NCI-H345 treated with DMSO at 0.1 percent for 48 hours (cell line): Measurements from ENCODE around the gene ODAD3.
"Not testable (repeated sequence)": the region's sequence is repeated elsewhere in the genome, so short reads cannot be mapped to it uniquely, and the experiment has no call there.

Source experiments
- DNase-seq: peaks from one replicate; lab custom pipeline; 2025; ENCODE audit not compliant: unreplicated experiment; lab: John Stamatoyannopoulos, UW

ODAD3 gene

DNA sequence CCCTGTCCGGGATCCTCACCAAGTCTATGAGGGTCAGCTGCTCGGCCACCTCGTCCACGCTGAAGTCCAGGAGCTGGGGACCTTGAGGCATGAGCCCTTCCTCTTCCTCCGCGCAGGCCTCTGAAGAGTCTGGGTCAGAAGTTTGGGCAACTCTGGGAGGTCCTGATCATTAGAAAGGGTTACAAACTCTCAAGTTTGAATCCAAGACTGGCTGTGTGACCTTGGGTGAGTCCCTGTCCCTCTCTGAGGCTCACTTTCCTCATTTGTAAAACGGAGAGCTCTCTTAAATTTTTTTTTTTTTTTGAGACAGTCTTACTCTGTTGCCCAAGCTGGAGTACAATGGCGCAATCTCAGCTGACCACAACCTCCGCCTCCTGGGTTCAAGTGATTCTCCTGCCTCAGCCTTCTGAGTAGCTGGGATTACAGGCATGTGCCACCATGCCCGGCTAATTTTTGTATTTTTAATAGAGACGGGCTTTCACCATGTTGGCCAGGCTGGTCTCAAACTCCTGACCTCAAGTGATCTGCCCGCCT, 28.2 kb downstream of the ODAD3 start:
- not testable (repeated sequence) for DNase-seq

DNA sequence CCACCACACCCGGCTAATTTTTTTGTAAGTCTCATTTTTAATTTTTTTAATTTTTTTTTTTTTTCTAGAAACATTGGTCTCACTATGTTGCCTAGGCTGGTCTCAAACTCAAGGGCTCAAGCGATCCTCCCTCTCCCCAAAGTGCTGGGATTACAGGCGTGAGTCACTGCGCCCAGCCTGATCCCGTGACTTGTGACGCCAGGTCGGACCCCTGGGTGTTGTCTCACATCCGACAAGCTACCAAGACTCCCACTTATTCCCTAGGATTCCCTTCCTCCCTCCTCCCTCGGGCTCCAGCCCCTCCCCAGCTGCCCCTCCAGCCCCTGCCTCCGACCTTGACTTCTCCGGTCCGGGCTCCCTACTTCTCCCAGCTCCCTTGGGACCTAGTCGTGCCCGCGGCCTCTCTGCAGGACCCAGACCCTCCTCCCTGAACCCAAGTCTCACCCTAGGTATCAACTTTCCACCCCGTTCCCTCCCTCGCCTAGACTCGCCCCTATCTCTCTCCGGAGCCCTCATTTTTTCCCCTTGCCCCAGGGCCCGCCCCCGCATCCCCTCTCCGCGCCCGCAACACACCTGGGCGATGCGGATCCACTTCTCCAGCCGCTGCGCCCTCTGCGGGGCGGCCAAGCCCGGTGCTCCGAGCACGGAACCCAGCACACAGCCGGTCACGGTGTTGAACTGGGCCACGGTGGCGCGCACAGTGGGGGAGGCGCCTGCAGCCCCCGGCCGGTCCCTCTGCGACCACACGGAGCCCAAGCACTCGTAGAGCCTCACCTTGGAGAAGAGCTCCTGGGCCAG, 28.9 kb downstream of the ODAD3 start:
- no peak for DNase-seq

DNA sequence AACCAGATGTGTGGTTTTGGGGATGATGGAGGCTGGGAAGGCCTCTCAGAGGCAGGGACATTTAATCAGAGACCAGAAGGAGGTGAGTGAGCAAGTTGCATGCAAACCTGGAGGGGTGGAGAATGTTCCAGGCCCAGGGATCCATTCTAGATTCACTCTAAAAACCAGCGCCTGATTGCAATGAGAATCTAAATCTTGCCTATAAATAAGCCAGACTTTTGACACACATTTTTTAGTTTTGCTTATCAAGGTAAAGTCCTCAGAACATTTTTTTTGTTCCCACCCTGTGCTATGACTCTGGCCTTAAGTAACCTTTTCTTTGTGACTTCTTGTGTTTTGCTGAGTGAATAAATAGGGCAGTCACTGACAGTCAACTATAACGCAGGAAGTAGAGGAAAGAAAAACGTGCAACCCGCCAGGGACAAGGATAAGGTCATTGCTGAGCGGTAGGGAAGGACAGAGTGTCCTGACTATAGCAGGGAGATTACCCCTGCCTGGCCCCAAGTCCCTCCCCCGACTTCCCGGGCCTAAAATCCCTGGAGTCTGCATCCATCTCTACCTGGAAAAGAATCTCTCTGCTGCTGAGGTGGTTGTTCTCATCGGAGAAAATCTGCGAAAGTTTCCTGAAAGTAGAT, 30.2 kb downstream of the ODAD3 start:
- DNase-seq: no peak

DNA sequence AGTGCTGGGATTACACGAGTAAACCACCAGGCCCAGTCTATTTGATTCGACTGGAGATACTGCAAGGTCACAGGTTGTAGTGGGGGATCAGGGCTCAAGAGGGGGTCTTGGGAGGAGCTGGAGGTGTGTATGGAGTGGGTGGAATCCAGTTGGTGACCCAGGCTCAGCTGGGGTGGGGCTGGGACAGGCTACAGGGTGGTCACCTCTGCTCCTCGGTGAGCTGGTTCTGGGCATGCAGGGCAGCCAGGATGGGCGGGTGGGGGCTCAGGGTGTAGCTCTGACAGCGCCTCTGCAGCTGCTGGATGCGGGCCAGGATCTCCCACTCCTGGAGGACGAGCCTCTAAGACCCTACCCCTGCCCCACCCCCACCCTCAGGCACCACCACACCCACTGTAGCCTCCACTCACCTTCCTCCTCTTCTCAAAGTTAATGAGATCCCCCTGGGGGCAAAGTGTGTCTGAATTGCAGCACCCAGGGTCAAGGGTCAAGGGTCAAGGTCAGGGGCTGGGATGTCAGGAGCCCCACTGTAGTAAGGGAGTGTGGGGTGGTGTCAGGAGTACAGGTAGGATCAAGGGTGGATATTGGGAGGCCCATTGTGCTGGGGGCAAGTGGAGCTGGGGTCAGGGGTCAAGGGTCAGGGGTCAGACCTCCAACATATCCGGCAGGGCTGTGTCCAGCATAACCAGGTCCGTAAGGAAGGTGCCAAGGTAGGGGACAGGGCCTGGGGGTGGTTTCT, 32.9 kb downstream of the ODAD3 start:
- no peak for DNase-seq

DNA sequence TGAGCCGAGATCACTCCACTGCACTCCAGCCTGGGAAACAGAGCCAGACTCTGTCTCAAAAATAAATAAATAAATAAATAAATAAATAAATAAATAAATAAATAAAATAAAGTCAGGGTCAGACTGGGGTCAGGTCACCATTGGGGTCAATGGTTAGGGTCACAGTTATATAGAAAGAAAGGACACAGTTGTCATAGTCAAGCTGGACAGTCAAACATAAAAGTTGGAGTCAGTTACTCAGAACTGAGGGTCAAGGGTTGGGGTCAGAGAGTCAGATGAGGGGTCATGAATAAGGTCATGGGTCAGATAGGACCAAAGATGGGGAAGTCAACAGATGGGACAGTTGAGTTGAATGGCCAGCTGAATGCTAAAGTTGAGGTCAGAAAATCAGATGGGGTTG, 34.1 kb downstream of the ODAD3 start:
- no peak for DNase-seq

DNA sequence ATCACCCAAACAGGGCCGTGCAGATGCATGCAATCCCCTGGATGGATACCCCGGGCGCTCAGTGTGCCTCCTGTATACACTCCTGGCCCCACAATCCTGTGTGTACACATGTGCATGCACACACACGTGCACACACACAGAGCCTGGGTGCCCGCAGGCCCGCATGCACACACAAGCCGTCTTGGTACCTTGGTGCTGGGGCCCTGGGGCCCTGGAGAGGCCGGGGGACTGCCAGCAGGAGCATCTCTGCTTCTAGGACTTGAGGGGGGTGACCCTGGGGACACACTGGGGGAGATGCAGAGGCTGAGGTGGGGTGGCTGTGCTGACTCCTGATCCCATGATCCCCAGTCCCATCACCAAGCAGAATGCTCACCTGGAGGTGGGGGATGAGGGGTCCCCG, 35.3 kb downstream of the ODAD3 start:
- DNase-seq: no peak

DNA sequence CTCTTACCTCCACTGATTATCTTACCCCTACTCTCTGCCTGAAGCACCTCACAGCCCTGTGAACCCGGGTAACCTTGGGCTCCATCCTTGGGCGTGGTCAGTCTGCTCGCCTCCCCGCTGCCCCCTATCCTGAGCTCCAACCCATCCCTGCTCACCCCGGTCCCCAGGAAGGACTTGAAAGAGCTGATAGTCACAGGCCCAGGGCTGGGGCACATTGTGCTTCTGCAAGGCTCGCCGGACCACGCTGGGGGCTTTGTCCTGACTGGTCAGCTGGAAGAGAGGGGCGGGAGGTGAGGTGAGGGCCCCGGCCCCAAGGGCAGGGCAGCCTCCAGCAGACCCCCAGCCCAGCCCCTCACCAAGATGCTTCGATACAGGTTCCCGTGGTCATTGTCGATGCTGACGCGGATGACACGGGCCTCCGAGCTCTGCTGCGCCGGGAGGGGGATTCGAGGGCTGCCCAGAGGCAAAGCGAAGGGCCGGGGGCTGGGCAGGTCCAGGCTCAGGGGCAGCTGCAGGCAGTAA, 37.8 kb downstream of the ODAD3 start:
- no peak for DNase-seq

DNA sequence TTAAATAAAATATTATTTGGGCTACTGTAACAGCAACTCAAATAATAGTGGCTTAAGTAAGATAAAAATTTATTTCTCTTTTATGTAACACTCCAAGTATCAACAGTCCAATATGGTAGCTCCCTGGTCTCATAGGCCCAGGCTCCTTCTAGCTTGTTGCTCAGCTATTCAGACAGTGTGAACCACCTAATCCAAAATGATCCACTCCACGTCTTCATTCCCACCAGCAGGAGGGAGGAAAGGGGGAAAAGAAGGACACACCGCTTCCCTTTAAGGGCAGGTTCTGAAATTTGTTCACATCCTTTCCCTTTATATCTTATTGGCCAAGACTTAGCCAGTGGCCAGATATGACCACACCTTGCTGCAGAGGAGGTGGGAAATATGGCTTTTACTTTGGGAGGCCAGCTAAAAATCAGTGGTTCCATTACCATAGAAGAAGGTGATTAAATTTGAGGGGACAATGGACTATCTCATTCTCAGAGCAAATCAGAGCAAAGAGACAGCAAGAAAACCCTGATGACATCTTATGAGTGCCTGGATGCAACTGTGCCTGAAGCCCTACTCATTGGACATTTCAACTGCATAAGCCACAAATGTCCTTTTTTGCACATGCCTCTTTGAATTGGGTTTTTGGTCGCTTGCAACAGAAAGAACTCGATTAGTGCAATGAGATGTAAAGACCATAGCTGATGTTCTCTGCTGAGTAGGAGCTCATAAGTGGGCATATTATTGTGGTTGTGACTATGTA, 43.8 kb downstream of the ODAD3 start:
- no peak for DNase-seq

DNA sequence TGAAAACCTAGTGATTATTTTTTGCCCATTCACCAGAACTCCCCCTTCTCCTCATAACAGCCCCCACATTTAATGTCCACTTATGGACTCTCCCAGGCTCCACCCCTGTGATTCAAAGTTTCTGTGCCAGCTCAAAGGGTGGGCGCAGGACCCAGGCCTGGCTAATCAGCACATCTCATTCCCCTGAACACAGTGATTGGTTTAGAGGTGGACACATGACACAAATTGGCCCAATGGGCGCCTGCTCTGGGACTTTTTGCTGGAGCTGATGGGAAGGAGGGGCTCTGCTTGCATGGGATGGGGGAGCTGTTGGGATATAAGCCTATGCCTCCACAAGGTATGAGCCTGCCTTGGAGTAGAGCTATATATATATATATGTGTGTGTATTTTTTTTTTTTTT, 44.6 kb downstream of the ODAD3 start:
- no peak for DNase-seq

DNA sequence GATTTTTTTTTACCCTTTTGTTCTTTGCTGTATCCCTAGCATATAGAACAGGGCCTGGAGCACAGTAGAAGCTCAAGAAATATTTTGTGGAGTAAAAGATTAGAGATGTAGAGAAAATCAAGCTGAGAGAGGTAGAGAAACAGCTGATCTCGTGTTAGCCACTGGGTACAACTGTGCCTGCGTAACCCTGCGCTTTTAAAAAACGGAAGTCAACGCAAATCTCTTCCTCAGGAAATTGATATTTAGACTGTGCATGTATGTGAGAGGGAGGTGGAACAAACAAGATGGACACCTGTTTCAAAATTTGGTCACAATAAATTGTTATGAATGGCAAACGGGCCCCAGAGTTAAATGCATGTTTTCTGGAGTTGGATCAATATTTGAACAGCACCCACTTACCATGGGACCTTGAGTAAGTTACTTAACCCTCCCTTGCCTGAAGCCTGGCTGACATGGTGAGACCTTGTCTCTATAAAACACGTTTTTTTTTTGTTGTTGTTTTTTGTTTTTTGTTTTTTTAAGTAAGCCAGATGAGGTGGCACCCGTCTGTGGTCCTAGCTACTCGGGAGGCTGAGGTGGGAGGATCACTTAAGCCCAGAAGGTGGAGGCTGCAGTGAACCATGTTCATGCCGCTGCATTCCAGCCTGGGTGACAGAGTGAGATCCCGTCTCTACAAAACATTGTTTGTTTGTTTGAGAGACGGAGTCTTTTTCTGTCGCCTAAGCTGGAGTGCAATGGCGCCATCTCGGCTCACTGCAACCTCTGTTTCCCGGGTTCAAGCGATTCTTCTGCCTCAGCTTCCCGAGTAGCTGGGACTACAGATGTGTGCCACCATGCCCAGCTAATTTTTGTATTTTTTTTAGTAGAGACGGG, 47.5 kb downstream of the ODAD3 start:
- DNase-seq: no peak

DNA sequence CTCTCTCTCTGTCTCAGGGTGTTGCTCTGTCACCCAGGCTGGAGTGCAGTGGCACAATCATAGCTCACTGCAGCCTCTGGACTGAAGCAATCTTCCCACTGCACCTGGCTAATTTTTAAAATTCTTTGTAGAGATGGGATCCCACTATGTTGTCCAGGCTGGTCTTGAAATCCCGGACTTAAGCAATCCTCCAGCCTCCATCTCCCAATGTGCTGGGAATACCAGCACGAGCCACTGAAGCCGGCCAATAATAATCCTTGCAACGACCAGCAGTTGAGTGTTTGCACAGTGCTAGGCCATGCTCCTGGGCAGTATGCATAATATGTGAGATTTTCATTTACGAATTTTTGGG, 50.2 kb downstream of the ODAD3 start:
- DNase-seq: no peak

DNA sequence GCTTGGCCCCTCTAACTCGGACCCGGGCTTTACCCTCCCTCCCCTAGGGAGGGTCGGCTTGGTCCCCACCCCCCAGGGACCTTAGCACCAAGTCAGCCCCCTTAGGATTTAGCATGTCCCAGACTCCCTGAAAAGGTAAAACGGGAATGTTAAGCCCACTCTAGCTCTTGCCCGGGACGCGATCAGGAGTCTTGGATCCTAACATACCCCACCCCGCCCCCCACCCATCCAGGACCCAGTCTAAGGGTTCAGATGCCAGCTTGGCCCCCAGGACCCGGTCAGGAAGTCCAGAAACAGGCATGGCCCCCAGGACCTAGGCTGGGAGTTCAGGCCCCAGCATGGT, 51.2 kb downstream of the ODAD3 start:
- DNase-seq: no peak

DNA sequence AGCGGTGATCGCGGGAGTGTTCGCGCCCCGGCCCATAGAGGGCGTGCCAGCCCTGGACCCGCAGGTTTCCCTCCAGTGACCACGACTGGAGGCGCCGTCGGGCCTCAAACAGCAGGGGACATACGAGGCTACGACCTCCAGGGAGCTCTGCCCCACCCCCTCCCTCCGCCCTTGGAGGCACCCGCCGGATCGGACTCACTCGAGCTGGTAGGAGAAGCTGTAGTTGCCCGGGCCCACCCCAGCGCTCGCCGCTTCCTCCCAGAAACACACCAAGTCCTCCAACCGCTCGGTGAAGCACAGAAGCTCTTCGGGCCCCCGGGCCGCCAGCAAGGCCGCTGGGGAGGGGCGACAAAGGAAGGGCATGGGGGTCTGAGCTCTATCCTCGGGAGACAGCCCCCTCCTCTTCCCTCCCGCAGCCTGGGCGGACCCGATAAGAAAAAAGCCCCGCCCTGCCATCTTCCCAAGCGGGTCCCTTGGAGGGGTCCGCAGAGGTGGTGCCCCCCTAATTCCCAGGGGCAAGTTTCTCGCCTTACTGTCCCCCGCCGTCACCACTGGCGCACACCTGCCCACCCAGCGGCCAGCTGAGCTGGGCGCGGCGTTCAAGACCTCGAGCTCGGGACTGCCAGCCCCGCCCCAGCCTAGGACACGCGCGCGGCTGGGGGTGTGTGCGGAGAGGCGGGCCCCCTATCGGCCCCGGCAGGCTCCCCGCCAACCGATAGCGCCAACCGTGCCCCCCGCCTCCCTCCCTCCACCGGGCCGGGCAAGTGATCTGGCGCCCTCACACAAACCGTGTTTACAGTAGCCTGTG, 51.8 kb downstream of the ODAD3 start:
- DNase-seq: no peak

DNA sequence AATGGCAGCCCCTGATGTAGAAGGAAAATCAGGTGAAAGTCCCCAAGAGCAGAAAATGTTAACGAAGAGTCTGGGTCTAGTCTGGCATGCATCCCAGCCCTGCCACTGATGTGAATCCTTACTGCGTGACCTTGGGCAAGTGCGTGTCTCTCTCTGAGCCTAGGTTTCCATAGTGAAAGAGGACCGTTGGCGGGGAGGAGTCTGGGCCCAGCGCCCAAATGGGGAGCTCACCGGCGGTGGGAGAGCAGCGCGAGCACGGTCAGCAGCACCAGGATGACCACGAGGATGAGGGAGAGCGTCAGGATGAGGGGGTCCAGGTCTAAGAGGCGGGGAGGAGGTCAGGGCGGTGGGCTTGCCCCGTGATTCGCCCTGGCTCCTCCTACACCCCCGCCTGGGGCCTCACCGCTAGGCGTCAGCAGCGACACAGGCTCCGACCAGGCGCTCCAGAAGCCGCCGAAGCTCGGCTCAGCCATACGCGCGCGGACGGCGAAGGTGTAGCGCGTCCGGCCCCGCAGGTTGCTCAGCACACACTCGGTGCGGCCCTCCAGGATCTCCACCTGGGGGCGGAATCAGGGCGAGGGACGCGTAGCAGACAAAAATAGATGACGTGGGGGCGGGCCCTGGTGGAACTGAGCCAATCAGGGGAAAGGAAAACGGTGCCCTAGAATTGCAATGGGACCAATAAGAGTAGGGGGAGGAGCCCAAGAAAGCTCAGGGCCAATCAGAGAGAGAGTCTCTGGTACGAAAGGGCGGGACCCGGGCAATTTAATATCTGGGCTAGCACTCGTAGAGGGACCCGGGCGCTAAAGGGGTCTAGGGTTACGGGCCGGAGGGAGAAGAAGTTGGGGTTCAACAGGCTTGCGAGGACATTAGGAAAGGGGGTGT, 54.0 kb downstream of the ODAD3 start:
- peak; percentile 64 for DNase-seq

DNA sequence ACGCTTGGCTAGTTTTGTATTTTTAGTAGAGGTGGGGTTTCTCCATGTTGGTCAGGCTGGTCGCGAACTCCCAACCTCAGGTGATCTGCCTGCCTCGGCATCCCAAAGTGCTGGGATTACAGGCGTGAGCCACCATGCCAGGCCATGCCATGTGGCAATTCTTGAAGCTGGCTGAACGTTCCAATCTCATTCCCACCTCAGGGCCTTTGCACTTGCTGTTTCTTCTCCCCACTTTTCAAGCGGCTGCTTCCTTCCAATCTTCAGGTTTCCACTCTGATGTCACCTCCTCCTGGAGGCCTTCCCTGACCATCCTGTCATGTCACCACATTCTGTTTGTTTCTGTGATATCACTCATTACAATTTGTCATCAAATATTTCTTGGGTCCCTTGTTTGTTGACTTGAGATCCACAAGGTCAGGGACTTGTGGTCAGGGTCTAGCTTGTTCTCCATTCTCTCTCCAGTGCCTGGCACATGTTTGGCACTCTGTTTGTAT, 55.0 kb downstream of the ODAD3 start:
- no peak for DNase-seq

DNA sequence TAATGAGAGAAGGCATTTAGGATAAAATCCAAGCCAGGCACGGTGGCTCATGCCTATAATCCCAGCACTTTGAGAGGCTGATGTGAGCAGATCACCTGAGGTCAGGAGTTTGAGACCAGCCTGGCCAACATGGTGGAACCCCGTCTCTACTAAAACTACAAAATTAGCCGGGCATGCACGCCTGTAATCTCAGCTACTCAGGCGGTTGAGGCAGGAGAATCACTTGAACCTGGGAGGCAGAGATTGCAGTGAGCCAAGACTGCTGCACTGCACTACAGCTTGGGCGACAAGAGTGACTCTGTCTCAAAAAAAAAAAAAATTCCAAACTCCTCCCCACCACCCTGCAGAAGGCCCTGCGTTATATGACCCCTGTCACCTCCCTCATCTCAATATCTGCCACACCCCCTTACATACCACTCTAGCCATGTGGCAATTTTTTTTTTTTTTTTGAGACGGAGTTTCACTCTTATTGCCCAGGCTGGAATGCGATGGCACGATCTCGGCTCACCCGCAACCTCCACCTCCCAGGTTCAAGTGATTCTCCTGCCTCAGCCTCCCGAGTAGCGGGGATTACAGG, 55.6 kb downstream of the ODAD3 start:
- DNase-seq: not testable (repeated sequence)

DNA sequence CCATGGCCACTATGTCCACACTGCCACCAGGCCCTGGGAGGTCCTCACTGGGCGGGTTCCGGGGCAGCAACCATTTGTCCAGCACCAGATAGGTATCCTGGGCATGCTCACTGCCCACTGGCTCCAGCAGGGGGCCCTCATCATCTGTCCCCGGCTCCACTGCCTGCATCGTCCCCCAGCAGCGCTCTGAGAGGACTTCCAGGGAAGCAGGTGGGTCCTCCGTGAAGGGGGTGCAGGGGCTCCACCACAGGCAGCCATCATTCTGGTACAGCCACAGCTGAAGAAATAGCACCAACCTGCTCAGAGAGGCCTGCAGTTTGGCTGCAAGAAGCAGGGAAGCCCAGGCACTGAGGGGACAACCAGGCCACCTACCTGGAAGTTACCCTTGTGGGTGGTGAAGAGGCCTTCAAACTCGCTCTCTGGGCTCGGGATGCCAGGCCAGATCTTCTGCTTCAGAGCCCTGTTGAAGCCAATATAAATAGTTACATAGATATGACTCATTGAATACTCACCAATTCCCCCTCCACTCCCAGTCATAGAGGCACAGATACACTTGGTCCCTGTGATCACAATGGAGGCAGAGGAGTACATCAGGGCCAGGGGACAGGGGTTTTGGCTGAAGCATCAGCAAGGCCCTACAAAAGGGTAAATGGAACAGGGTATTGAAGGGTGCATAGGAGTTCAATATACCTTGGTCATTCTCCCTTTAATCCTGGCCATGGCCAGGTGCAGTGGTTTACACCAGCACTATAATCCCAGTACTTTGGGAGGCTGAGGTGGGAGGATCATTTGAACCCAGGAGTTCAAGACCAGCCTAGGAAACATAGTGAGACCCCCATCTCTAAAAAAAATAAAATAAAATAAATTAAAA, 56.4 kb downstream of the ODAD3 start:
- DNase-seq: no peak
